ENCODE results near the gene SYNDIG1L.
A peak's percentile ranks its signal among the peaks of the same experiment; 100 is the strongest.

SYNDIG1L gene

DNA sequence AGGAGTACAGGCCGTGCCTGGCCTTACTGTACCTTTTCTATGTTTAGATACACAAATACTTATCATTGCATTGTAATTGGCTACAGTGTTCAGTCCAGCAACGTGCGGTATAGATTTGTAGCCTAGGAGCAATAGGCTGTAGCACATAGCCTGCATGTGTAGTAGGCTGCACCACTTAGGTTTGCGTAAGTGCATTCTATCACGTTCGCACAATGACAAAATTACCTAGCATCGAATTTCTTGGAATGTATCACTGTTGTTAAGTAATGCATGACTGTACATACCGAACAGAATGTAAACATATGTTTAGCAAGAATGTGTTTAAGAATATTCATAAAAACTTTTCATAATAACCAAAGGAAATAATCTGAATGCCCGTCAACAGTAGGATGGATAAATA is 45.8 kb downstream of the SYNDIG1L start:
- TF ChIP-seq, protein P1, sequence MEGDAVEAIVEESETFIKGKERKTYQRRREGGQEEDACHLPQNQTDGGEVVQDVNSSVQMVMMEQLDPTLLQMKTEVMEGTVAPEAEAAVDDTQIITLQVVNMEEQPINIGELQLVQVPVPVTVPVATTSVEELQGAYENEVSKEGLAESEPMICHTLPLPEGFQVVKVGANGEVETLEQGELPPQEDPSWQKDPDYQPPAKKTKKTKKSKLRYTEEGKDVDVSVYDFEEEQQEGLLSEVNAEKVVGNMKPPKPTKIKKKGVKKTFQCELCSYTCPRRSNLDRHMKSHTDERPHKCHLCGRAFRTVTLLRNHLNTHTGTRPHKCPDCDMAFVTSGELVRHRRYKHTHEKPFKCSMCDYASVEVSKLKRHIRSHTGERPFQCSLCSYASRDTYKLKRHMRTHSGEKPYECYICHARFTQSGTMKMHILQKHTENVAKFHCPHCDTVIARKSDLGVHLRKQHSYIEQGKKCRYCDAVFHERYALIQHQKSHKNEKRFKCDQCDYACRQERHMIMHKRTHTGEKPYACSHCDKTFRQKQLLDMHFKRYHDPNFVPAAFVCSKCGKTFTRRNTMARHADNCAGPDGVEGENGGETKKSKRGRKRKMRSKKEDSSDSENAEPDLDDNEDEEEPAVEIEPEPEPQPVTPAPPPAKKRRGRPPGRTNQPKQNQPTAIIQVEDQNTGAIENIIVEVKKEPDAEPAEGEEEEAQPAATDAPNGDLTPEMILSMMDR (IDR thresholded peaks at IDR 0.05; ENCODE audit: borderline replicate concordance, control extremely low read depth, extremely low read depth, insufficient read depth, missing control alignments), result no peak
- in situ Hi-C loops (cut with MboI; ENCODE audit: low sequenced_read_pairs, unreplicated experiment), result no loop called here
- DNase-seq (ENCODE audit: low spot score), result no peak

- DNase-seq (ENCODE audit: low spot score), result no peak
- in situ Hi-C loops (cut with MboI; ENCODE audit: low sequenced_read_pairs, unreplicated experiment), result no loop called here
- TF ChIP-seq, protein P1 (IDR thresholded peaks at IDR 0.05; ENCODE audit: borderline replicate concordance, control extremely low read depth, extremely low read depth, insufficient read depth, missing control alignments), result no peak
These were observed 47.9 kb downstream of the SYNDIG1L start for GRCh38 chr14:74377976-74378690.

- in situ Hi-C loops (cut with MboI; ENCODE audit: low sequenced_read_pairs, unreplicated experiment), result no loop called here
- no peak for DNase-seq (ENCODE audit: low spot score)
- TF ChIP-seq, protein P1 (IDR thresholded peaks at IDR 0.05; ENCODE audit: borderline replicate concordance, control extremely low read depth, extremely low read depth, insufficient read depth, missing control alignments), result no peak
These were observed 57.6 kb downstream of the SYNDIG1L start for GRCh38 chr14:74368441-74368840.

- TF ChIP-seq, protein P1 (IDR thresholded peaks at IDR 0.05; ENCODE audit: borderline replicate concordance, control extremely low read depth, extremely low read depth, insufficient read depth, missing control alignments), result no peak
- in situ Hi-C loops (cut with MboI; ENCODE audit: low sequenced_read_pairs, unreplicated experiment), result no loop called here
- DNase-seq (ENCODE audit: low spot score), result no peak
These were observed 58.0 kb downstream of the SYNDIG1L start for GRCh38 chr14:74368026-74368425.

GRCh38 chr14:74364271-74364880 is 61.6 kb downstream of the SYNDIG1L start:
- no peak for DNase-seq (ENCODE audit: low spot score)
- TF ChIP-seq, protein P1 (IDR thresholded peaks at IDR 0.05; ENCODE audit: borderline replicate concordance, control extremely low read depth, extremely low read depth, insufficient read depth, missing control alignments), result no peak
- in situ Hi-C loops (cut with MboI; ENCODE audit: low sequenced_read_pairs, unreplicated experiment), result no loop called here

GRCh38 chr14:74362361-74362915 is 63.6 kb downstream of the SYNDIG1L start:
- TF ChIP-seq, protein P1 (IDR thresholded peaks at IDR 0.05; ENCODE audit: borderline replicate concordance, control extremely low read depth, extremely low read depth, insufficient read depth, missing control alignments), result peak; percentile 88
- peak; percentile 83 for DNase-seq (ENCODE audit: low spot score)
- in situ Hi-C loops (cut with MboI; ENCODE audit: low sequenced_read_pairs, unreplicated experiment), result no loop called here

Data from GM13976 (cell line).